Smooth muscle cell (in vitro differentiated cells): ENCODE measurements around the gene KCNE1. TPM values are rescaled to one million over a fixed set of nuclear protein-coding genes. Genes with fewer than 3 reads are reported as not detected.
"Not testable (repeated sequence)": the region's sequence is repeated elsewhere in the genome, so short reads cannot be mapped to it uniquely, and the experiment has no call there.

Source experiments
- DNase-seq: peaks from one replicate; lab custom pipeline; 2025; ENCODE audit not compliant: unreplicated experiment; lab: John Stamatoyannopoulos, UW
- H2AFZ ChIP-seq: fragments of 200-600 bp; sonication (generic); 2 replicates; pipeline ENCODE4 v1.6.0; 2016; ENCODE audit warnings: antibody characterized with exemption, low read depth, mild to moderate bottlenecking
- H3F3A ChIP-seq: fragments of 200-600 bp; sonication (generic); 2 replicates; pipeline ENCODE4 v1.6.0; 2017; ENCODE audit warnings: antibody characterized with exemption, low read depth
- H3K27ac ChIP-seq: fragments of 200-600 bp; sonication (generic); 2 replicates; pipeline ENCODE4 v1.5.1; 2016; ENCODE audit warnings: low read depth, mild to moderate bottlenecking
- H3K27me3 ChIP-seq: fragments of 200-600 bp; sonication (generic); 2 replicates; pipeline ENCODE4 v1.6.1; 2016; ENCODE audit warnings: low read depth, mild to moderate bottlenecking
- H3K36me3 ChIP-seq: fragments of 200-600 bp; sonication (generic); 2 replicates; pipeline ENCODE4 v1.5.1; 2016; ENCODE audit warnings: low read depth
- H3K4me1 ChIP-seq: fragments of 200-600 bp; sonication (generic); 2 replicates; pipeline ENCODE4 v1.5.1; 2016; ENCODE audit warnings: low read depth
- H3K4me2 ChIP-seq: fragments of 200-600 bp; sonication (generic); 2 replicates; pipeline ENCODE4 v1.6.0; 2016; ENCODE audit warnings: mild to moderate bottlenecking
- H3K4me3 ChIP-seq: fragments of 200-600 bp; sonication (generic); 2 replicates; pipeline ENCODE4 v1.5.1; 2016; ENCODE audit warnings: mild to moderate bottlenecking
- H3K79me2 ChIP-seq: fragments of 200-600 bp; sonication (generic); 2 replicates; pipeline ENCODE4 v1.6.0; 2016; ENCODE audit warnings: low read depth, mild to moderate bottlenecking
- H3K9ac ChIP-seq: fragments of 200-600 bp; sonication (generic); 2 replicates; pipeline ENCODE4 v1.6.0; 2016; ENCODE audit warnings: low read depth
- H3K9me3 ChIP-seq: fragments of 200-600 bp; sonication (generic); replicated peaks from 2 replicates; pipeline ENCODE4 v1.5.1; 2016; ENCODE audit warnings: low read depth
- H4K20me1 ChIP-seq: fragments of 200-600 bp; sonication (generic); 2 replicates; pipeline ENCODE4 v1.6.0; 2016; ENCODE audit warnings: low read depth
- CTCF ChIP-seq: fragments of 200-600 bp; sonication (generic); IDR thresholded peaks from 2 replicates; pipeline ENCODE4 v1.5.1; 2017; ENCODE audit warnings: borderline replicate concordance, mild to moderate bottlenecking, antibody characterized with exemption; ENCODE audit not compliant: insufficient read depth, poor library complexity, severe bottlenecking
- WGBS: methylation state at CpG from one replicate; pipeline ENCODE4 v1.1.7; 2016; ENCODE audit warnings: low lambda C conversion rate; 5-methylcytosine and 5-hydroxymethylcytosine counted together
- polyA plus RNA-seq: library from polyadenylated mRNA; unstranded; fragments of >200 nt; fragmentation: Nextera tagmentation; extraction: Ambion mirVana; gene quantifications from 2 replicates; pipeline ENCODE4 v1.2.1, GENCODE V29; 2016
- total RNA-seq: library from RNA; depleted of rRNA; stranded (reverse); fragments of >200 nt; gene quantifications from 2 replicates; pipeline ENCODE4 v1.2.3, GENCODE V29; 2014

KCNE1 gene
- total and polyA plus RNA-seq, 2 experiments from 2014 or later: 0.16 TPM; not detected in 1

GRCh38 chr21:34498623-34499022, 13.4 kb downstream of the KCNE1 start:
- Histone ChIP-seq H3K27ac (no peak overlapping the region), H3K79me2 (no peaks in the 10 kb centered on the region), H3K4me2 (no peak overlapping the region), H2AFZ (no peak overlapping the region), H3K4me1 (no peaks in the 10 kb centered on the region), H3K36me3 (no peaks in the 10 kb centered on the region), H3K27me3 (no peaks in the 10 kb centered on the region), H3K4me3 (no peak overlapping the region), H3K9ac (no peak overlapping the region), H3F3A (no peaks in the 10 kb centered on the region), H3K9me3 (peaks cover 3% of the 10 kb centered on the region), H4K20me1 (no peaks in the 10 kb centered on the region)
- 69% methylated on average over 3 of the region's 3 CpGs for WGBS
- DNase-seq: no peak
- TF ChIP-seq CTCF: no peak

- not testable (repeated sequence) for H4K20me1 ChIP-seq, H3F3A ChIP-seq, H3K27ac ChIP-seq, H3K36me3 ChIP-seq, H3K9me3 ChIP-seq, H3K4me3 ChIP-seq, H3K4me2 ChIP-seq, H3K9ac ChIP-seq, H3K27me3 ChIP-seq, DNase-seq, H2AFZ ChIP-seq, H3K79me2 ChIP-seq, H3K4me1 ChIP-seq
- no CpG with 5 or more reads among the region's 5 CpGs for WGBS
These were observed 28.2 kb downstream of the KCNE1 start for GRCh38 chr21:34483854-34484253.

- H3K4me2 ChIP-seq, DNase-seq, H4K20me1 ChIP-seq, H3K27me3 ChIP-seq, H3F3A ChIP-seq, H3K9ac ChIP-seq, H3K4me1 ChIP-seq, H3K9me3 ChIP-seq, H3K4me3 ChIP-seq, H3K27ac ChIP-seq, H3K79me2 ChIP-seq, H3K36me3 ChIP-seq, H2AFZ ChIP-seq: not testable (repeated sequence)
- no CpG with 5 or more reads among the region's 3 CpGs for WGBS
These were observed 28.6 kb downstream of the KCNE1 start for GRCh38 chr21:34483435-34483834.

GRCh38 chr21:34467333-34467732, 44.7 kb downstream of the KCNE1 start:
- H3K27me3 ChIP-seq, H3K27ac ChIP-seq, H3K79me2 ChIP-seq, H3K4me2 ChIP-seq, H4K20me1 ChIP-seq, H3K9me3 ChIP-seq, H3K9ac ChIP-seq, H2AFZ ChIP-seq, DNase-seq, H3K4me1 ChIP-seq, H3F3A ChIP-seq, H3K36me3 ChIP-seq, H3K4me3 ChIP-seq: not testable (repeated sequence)
- no CpG with 5 or more reads among the region's 3 CpGs for WGBS

- H3K4me3 ChIP-seq, H4K20me1 ChIP-seq, H2AFZ ChIP-seq, H3F3A ChIP-seq, H3K9ac ChIP-seq, H3K36me3 ChIP-seq, H3K4me1 ChIP-seq, DNase-seq, H3K27me3 ChIP-seq, H3K27ac ChIP-seq, H3K4me2 ChIP-seq, H3K79me2 ChIP-seq, H3K9me3 ChIP-seq: not testable (repeated sequence)
- no CpG with 5 or more reads among the region's 36 CpGs for WGBS
These were observed 52.6 kb downstream of the KCNE1 start for GRCh38 chr21:34459426-34459825.

GRCh38 chr21:34458266-34458665, 53.7 kb downstream of the KCNE1 start:
- H3K9ac ChIP-seq, H3K27me3 ChIP-seq, H3K36me3 ChIP-seq, H3K4me2 ChIP-seq, H3K27ac ChIP-seq, H3K4me3 ChIP-seq, H3K4me1 ChIP-seq, H4K20me1 ChIP-seq, H3K79me2 ChIP-seq, H3F3A ChIP-seq, H2AFZ ChIP-seq, H3K9me3 ChIP-seq, DNase-seq: not testable (repeated sequence)
- no CpG with 5 or more reads among the region's 7 CpGs for WGBS

GRCh38 chr21:34456180-34456579, 55.8 kb downstream of the KCNE1 start:
- WGBS: no CpG with 5 or more reads among the region's 6 CpGs
- H3K4me3 ChIP-seq, H3K36me3 ChIP-seq, H2AFZ ChIP-seq, H3K9me3 ChIP-seq, H3K27me3 ChIP-seq, H4K20me1 ChIP-seq, H3K9ac ChIP-seq, H3K27ac ChIP-seq, H3F3A ChIP-seq, H3K79me2 ChIP-seq, DNase-seq, H3K4me2 ChIP-seq, H3K4me1 ChIP-seq: not testable (repeated sequence)

- not testable (repeated sequence) for H2AFZ ChIP-seq, H3K9me3 ChIP-seq, H4K20me1 ChIP-seq, H3K4me2 ChIP-seq, H3K27me3 ChIP-seq, H3K9ac ChIP-seq, H3K4me1 ChIP-seq, H3F3A ChIP-seq, H3K79me2 ChIP-seq, H3K27ac ChIP-seq, H3K4me3 ChIP-seq, DNase-seq, H3K36me3 ChIP-seq
- WGBS: no CpG with 5 or more reads among the region's 10 CpGs
These were observed 56.4 kb downstream of the KCNE1 start for GRCh38 chr21:34455628-34456027.
